Endothelial cell of umbilical vein (primary cell): ENCODE measurements around the gene ANKLE2. TPM values are rescaled to one million over a fixed set of nuclear protein-coding genes. Genes with fewer than 3 reads are reported as not detected.

Source experiments
- BruUV-seq: library from RNA; stranded (reverse); fragments of 400-500 nt; replicated peaks from 2 replicates; lab custom pipeline; 2021; lab: Mats Ljungman, UMichigan
- CTCF ChIA-PET: fragments of 300-600, 350-600 bp; sonication (Branson Sonifier 250); formaldehyde crosslinking; loops from one replicate; lab custom pipeline; 2021; ENCODE audit warnings: antibody characterized with exemption, inconsistent platforms; lab: Charles Lee
- POLR2A ChIA-PET: fragments of 300-600, 350-600 bp; sonication (Branson Sonifier 250); formaldehyde crosslinking; loops from one replicate; lab custom pipeline; 2021; ENCODE audit warnings: antibody characterized with exemption, inconsistent platforms; lab: Charles Lee
- DNase-seq: peaks from one replicate; pipeline ENCODE4 v3.0.0-alpha.2; 2011; ENCODE audit warnings: low read depth, low spot score
- FAIRE-seq: peaks from 2 replicates; lab custom pipeline; 2011; peaks lifted over from hg19 to GRCh38; lab: Jason Lieb, UNC
- H2AFZ ChIP-seq: 2 replicates; pipeline ENCODE4 v1.6.0; 2012; ENCODE audit warnings: low read depth, low read length, control low read depth, inconsistent platforms
- H3K27ac ChIP-seq: 2 replicates; pipeline ENCODE4 v1.5.1; 2011; ENCODE audit warnings: low read depth, mild to moderate bottlenecking, control low read depth, low read length, moderate library complexity; ENCODE audit not compliant: insufficient read depth
- H3K27me3 ChIP-seq, 2 experiments: 2 replicates each; pipeline versions ENCODE4 v1.6.0 to v1.6.1; 2011; ENCODE audit warnings: low read length in 2 of 2, mixed read lengths in 1 of 2; ENCODE audit not compliant: control insufficient read depth in 2 of 2, insufficient read depth in 2 of 2
- H3K36me3 ChIP-seq, 2 experiments: 2 replicates in 1 of 2; 3 replicates in 1 of 2; pipeline ENCODE4 v1.5.1; 2011; ENCODE audit warnings: low read length in 2 of 2, mild to moderate bottlenecking in 1 of 2, moderate library complexity in 1 of 2; ENCODE audit not compliant: control insufficient read depth in 2 of 2, insufficient read depth in 2 of 2; ENCODE audit errors: extremely low read depth in 1 of 2
- H3K4me1 ChIP-seq: 3 replicates; pipeline ENCODE4 v1.5.1; 2011; ENCODE audit warnings: mild to moderate bottlenecking, low read length; ENCODE audit not compliant: control insufficient read depth, insufficient read depth; ENCODE audit errors: extremely low read depth
- H3K4me2 ChIP-seq: 2 replicates; pipeline ENCODE4 v1.6.1; 2011; ENCODE audit warnings: low read length, control low read depth, mixed read lengths; ENCODE audit not compliant: insufficient read depth
- H3K4me3 ChIP-seq, 3 experiments: fragments of 200-600 bp in 1 of 3; sonication (generic), shearing (Covaris generic) in 1 of 3; replicated peaks in 1 of 3; 2 replicates each; pipeline ENCODE4 v1.5.1; 2011 to 2016; ENCODE audit warnings: control low read depth in 3 of 3, low read length in 3 of 3, mild to moderate bottlenecking in 2 of 3, inconsistent platforms in 1 of 3, low read depth in 1 of 3, moderate library complexity in 1 of 3; ENCODE audit not compliant: insufficient read depth in 1 of 3
- H3K79me2 ChIP-seq: 2 replicates; pipeline ENCODE4 v1.6.0; 2012; ENCODE audit warnings: low read length, inconsistent platforms; ENCODE audit not compliant: control insufficient read depth, insufficient read depth
- H3K9ac ChIP-seq: replicated peaks from 2 replicates; pipeline ENCODE3; 2011; ENCODE audit warnings: low read length, control low read depth; ENCODE audit not compliant: insufficient read depth; ENCODE audit errors: extremely low read depth
- H3K9me1 ChIP-seq: replicated peaks from 3 replicates; pipeline ENCODE4 v1.6.0; 2011; ENCODE audit warnings: mild to moderate bottlenecking, low read length; ENCODE audit not compliant: control insufficient read depth, insufficient read depth; ENCODE audit errors: extremely low read depth
- H3K9me3 ChIP-seq: replicated peaks from 2 replicates; pipeline ENCODE4 v1.5.1; 2012; ENCODE audit warnings: low read length, inconsistent platforms; ENCODE audit not compliant: control insufficient read depth, insufficient read depth
- H4K20me1 ChIP-seq: replicated peaks from 2 replicates; pipeline ENCODE3; 2011; ENCODE audit warnings: mild to moderate bottlenecking, low read length; ENCODE audit not compliant: control insufficient read depth, insufficient read depth; ENCODE audit errors: extremely low read depth
- EZH2 ChIP-seq: IDR thresholded peaks from 2 replicates; pipeline ENCODE4 v1.6.1; 2012; ENCODE audit warnings: borderline replicate concordance, low read depth, mild to moderate bottlenecking, moderate library complexity, low read length, inconsistent platforms; ENCODE audit not compliant: severe bottlenecking
- FOS ChIP-seq: IDR thresholded peaks from 2 replicates; pipeline ENCODE4 v1.6.1; 2011; ENCODE audit warnings: mild to moderate bottlenecking, low read length, moderate library complexity, borderline replicate concordance; ENCODE audit not compliant: insufficient read depth
- GATA2 ChIP-seq: IDR thresholded peaks from 2 replicates; pipeline ENCODE4 v1.7.0; 2011; ENCODE audit warnings: low read depth, mild to moderate bottlenecking, moderate library complexity, mixed read lengths, low read length; ENCODE audit not compliant: insufficient read length, insufficient read depth
- JUN ChIP-seq: IDR thresholded peaks from 2 replicates; pipeline ENCODE4 v1.6.1; 2011; ENCODE audit warnings: borderline replicate concordance, low read depth; ENCODE audit not compliant: insufficient read length, insufficient read depth
- MYC ChIP-seq: IDR thresholded peaks from one replicate; pipeline ENCODE4 v1.6.1; 2011; ENCODE audit warnings: mild to moderate bottlenecking, low read depth, low read length
- POLR2A ChIP-seq: IDR thresholded peaks from 2 replicates; pipeline ENCODE4 v1.6.1; 2012; ENCODE audit warnings: low read depth, mild to moderate bottlenecking, control low read depth, low read length
- POLR2AphosphoS5 ChIP-seq: IDR thresholded peaks from 2 replicates; pipeline ENCODE4 v1.6.1; 2012; ENCODE audit warnings: low read depth, mild to moderate bottlenecking, control low read depth, low read length, moderate library complexity; ENCODE audit not compliant: insufficient read depth
- dilution Hi-C: fragments of 300-500 bp; cut with MboI; formaldehyde crosslinking; loops from one replicate; pipeline ENCODE4 v1.15.0; 2019; ENCODE audit warnings: low sequenced_read_pairs; ENCODE audit not compliant: extremely low pct_ligation_motif_present
- intact Hi-C: fragments of 100-400 bp; cut with micrococcal nuclease; formaldehyde crosslinking; loops from one replicate; pipeline ENCODE4 v1.10.0; 2022
- polyA plus RNA-seq, 4 experiments: library from polyadenylated mRNA; depleted of rRNA in 3 of 4; stranded (reverse) in 3 of 4; unstranded in 1 of 4; fragments of >200 nt; gene quantifications; 2 replicates each; pipeline versions ENCODE4 v1.2.1 to v1.2.3, GENCODE V29; 2011 to 2012; ENCODE audit warnings: missing spikeins in 1 of 4
- total RNA-seq: library from RNA; stranded (reverse); gene quantifications from 2 replicates; pipeline ENCODE4 v1.2.3, GENCODE V29; 2021
- TF ChIP-seq, protein P1 (sequence below), 2 donors: IDR thresholded peaks; 1 replicate in 1 of 2; 2 replicates in 1 of 2; pipeline ENCODE4 v1.5.1; 2011; ENCODE audit warnings: low read length in 2 of 2, mild to moderate bottlenecking in 2 of 2, moderate library complexity in 2 of 2, control low read depth in 1 of 2, inconsistent platforms in 1 of 2, low read depth in 1 of 2; ENCODE audit not compliant: insufficient read depth in 1 of 2; ENCODE audit errors: extremely low read depth in 1 of 2
- TF ChIP-seq, protein P2 (sequence below): IDR thresholded peaks from 2 replicates; pipeline ENCODE4 v1.6.1; 2011; ENCODE audit not compliant: insufficient read depth, insufficient read length

ANKLE2 gene
- total and polyA plus RNA-seq, 2 donors (not counting 3 experiments of a cell fraction or from before 2014, with no cell fraction given) = 75.8 to 112 TPM

DNA sequence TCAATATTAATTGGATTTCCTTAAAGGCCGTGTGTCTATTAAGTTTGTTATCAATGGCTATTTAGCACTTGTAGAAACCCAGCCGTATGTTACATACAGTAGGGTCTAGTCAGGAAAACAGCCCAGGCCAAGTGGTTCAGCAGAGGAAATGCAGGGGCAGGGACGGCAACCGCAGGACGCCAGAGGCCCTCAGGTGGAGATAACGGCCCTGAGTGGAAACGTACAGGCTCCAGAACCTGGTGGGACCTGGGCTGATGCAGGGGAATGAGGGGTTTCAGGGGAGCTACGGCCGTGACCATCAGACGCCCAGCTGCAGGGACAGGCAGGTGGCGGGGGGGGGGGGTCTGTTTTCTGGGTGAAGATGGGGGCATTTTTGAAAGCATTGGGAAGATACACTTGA, 3.7 kb upstream of the ANKLE2 start:
- no peaks in the 10 kb centered on the region for H3K9me3 ChIP-seq
- H3K27ac ChIP-seq = no peak overlapping the region
- H3K36me3 ChIP-seq = peaks cover 2 to 4% of the 10 kb centered on the region in 2 experiments
- H3K27me3 ChIP-seq = no peaks in the 10 kb centered on the region
- no peak overlapping the region for H2AFZ ChIP-seq
- ChIA-PET POLR2A (no interaction called here), CTCF (interaction anchor here (1.1 kb wide), 1 partner anchor 10 kb away, joined by 3 read pairs; no protein-coding TSS in a partner anchor)
- intact Hi-C loops = no loop called here
- DNase-seq = no peak
- H3K4me2 ChIP-seq = no peak overlapping the region
- H4K20me1 ChIP-seq = no peaks in the 10 kb centered on the region
- FAIRE-seq = no peak
- no peak overlapping the region for H3K4me3 ChIP-seq
- H3K4me1 ChIP-seq = peaks cover 16% of the 10 kb centered on the region
- no TSS peak for BruUV-seq
- dilution Hi-C loops = no loop called here
- peaks cover 12% of the 10 kb centered on the region for H3K79me2 ChIP-seq
- no peaks in the 10 kb centered on the region for H3K9me1 ChIP-seq
- H3K9ac ChIP-seq = no peak overlapping the region
- no peak for TF ChIP-seq POLR2AphosphoS5

DNA sequence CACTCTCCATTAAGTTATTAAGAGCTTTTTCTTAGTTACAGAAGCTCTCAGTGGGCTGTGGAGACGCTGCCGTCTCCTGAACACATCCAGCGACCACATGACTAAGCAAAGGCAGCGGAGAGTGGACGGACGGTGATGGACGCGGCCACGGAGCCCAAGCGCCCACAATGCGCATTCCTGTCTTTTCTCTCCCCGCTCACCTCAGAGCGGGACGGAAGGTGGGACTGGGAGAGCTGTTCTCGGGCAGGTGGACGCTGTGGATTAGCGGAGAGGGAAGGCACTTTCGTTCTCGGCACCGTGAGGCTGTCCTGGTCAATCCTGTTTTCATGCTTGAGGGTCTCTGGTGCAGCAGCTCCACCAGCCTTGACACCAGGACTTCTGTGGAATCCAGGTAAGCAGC, 2.6 kb upstream of the ANKLE2 start:
- ChIA-PET POLR2A (no interaction called here), CTCF (interaction anchor here (1.5 kb wide), 1 partner anchor 9 kb away, joined by 3 read pairs; no protein-coding TSS in a partner anchor)
- H3K27me3 ChIP-seq = no peaks in the 10 kb centered on the region
- DNase-seq (no peak), FAIRE-seq (no peak)
- BruUV-seq = no TSS peak
- no peaks in the 10 kb centered on the region for H3K9me1 ChIP-seq
- no peak overlapping the region for H3K27ac ChIP-seq
- H2AFZ ChIP-seq = no peak overlapping the region
- H3K36me3 ChIP-seq = no peaks in the 10 kb centered on the region
- H3K9ac ChIP-seq = no peak overlapping the region
- H3K4me3 ChIP-seq = no peak overlapping the region
- H3K9me3 ChIP-seq = no peaks in the 10 kb centered on the region
- TF ChIP-seq FOS (no peak), POLR2AphosphoS5 (no peak), GATA2 (no peak), JUN (no peak), EZH2 (no peak), MYC (no peak), POLR2A (no peak)
- TF ChIP-seq, protein P1, sequence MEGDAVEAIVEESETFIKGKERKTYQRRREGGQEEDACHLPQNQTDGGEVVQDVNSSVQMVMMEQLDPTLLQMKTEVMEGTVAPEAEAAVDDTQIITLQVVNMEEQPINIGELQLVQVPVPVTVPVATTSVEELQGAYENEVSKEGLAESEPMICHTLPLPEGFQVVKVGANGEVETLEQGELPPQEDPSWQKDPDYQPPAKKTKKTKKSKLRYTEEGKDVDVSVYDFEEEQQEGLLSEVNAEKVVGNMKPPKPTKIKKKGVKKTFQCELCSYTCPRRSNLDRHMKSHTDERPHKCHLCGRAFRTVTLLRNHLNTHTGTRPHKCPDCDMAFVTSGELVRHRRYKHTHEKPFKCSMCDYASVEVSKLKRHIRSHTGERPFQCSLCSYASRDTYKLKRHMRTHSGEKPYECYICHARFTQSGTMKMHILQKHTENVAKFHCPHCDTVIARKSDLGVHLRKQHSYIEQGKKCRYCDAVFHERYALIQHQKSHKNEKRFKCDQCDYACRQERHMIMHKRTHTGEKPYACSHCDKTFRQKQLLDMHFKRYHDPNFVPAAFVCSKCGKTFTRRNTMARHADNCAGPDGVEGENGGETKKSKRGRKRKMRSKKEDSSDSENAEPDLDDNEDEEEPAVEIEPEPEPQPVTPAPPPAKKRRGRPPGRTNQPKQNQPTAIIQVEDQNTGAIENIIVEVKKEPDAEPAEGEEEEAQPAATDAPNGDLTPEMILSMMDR (IDR thresholded peaks at IDR 0.05; ENCODE audit: extremely low read depth in 1 of 2, insufficient read depth in 1 of 2, low read depth in 1 of 2, low read length in 2 of 2) = no peak
- TF ChIP-seq, protein P2, sequence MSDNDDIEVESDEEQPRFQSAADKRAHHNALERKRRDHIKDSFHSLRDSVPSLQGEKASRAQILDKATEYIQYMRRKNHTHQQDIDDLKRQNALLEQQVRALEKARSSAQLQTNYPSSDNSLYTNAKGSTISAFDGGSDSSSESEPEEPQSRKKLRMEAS = no peak
- intact Hi-C loops (no loop called here), dilution Hi-C loops (no loop called here)
- peaks cover 23% of the 10 kb centered on the region for H3K4me1 ChIP-seq
- peaks cover 22% of the 10 kb centered on the region for H3K79me2 ChIP-seq
- no peaks in the 10 kb centered on the region for H4K20me1 ChIP-seq
- H3K4me2 ChIP-seq = no peak overlapping the region
